ENCODE results near the gene PATJ.
"Not testable (repeated sequence)": the region's sequence is repeated elsewhere in the genome, so short reads cannot be mapped to it uniquely, and the experiment has no call there.

GRCh38 chr1:62180054-62180453 lies 437.8 kb downstream of the PATJ start:
- TF ChIP-seq EZH2 (IDR thresholded peaks at IDR 0.05; ENCODE audit: low read length, unreplicated experiment); CTCF (conservative IDR thresholded peaks at IDR 0.05; ENCODE audit: low read depth, low read length); EZH2phosphoT487 (IDR thresholded peaks at IDR 0.05; ENCODE audit: borderline replicate concordance, low read length): not testable (repeated sequence)
